HG03064 (cell line): Measurements from ENCODE around the gene SRA1.

ENCODE experiments used
- ATAC-seq: cut with Tn5 transposase; IDR thresholded peaks from one replicate; pipeline ENCODE4 v1.9.1; 2021; ENCODE audit warnings: low read depth; ENCODE audit not compliant: unreplicated experiment

SRA1 gene

DNA sequence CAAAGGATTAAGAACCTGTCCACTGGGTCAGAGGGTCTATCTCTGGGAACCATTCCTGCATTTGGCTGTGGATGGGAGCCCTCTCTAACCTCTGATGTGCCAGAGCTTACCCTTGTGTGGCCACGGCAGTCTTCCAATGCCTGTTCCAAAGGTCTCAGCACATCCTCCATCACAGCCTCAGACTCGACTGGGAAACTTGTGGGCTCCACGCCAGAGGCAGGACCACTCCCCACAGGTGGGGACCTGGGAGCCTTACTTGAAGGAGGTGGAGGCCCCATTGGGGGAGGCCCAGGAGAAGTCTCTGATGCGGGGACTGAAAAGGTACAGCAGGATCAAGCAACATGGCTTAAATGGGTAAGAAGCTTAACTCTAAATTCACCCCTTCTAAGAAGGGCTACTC, 5.4 kb downstream of the SRA1 start:
- ATAC-seq = no peak

DNA sequence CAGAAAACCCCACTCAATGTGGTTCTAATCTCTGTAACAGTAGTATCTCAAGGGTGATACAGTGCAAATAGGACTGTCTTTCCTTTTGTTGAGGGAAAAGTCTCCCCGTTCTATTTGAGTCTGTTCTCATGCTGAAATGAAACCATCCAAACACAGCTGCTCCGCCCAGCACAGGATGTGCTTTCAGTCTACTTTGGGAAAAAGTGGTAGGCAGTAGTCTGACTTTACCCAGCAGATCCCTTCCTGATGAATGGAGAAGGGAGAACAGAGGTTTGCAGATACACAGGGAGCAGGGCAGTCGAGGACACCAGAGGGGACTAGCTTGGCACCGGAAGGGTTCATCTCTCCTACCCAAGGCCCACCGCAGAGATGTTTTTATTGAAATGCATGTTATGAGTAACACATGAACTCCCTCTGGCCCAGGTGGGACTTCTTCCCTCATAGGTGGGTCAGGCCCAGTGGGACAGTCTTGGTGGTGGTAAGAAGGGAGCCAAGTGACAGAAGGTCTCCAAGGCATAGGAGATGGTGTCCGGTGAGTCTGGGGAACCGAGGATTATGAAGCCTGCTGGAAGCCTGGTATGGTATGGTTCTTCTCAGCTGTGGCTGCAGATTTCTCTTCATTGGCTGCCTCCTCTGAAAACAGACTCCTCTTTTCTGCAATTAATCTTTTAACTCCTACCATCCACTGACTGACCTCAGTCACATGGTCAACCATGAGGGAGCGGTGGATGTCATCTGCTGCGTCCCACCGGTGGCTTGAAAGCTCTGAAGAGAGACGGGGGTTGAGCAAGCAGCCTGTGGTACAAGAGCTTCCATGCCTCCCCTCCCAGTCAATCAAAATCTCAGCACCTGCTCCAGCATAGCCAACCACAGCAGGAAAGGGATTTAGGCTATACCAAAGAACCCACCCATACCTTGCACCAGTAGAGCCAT, 6.9 kb downstream of the SRA1 start:
- no peak for ATAC-seq

DNA sequence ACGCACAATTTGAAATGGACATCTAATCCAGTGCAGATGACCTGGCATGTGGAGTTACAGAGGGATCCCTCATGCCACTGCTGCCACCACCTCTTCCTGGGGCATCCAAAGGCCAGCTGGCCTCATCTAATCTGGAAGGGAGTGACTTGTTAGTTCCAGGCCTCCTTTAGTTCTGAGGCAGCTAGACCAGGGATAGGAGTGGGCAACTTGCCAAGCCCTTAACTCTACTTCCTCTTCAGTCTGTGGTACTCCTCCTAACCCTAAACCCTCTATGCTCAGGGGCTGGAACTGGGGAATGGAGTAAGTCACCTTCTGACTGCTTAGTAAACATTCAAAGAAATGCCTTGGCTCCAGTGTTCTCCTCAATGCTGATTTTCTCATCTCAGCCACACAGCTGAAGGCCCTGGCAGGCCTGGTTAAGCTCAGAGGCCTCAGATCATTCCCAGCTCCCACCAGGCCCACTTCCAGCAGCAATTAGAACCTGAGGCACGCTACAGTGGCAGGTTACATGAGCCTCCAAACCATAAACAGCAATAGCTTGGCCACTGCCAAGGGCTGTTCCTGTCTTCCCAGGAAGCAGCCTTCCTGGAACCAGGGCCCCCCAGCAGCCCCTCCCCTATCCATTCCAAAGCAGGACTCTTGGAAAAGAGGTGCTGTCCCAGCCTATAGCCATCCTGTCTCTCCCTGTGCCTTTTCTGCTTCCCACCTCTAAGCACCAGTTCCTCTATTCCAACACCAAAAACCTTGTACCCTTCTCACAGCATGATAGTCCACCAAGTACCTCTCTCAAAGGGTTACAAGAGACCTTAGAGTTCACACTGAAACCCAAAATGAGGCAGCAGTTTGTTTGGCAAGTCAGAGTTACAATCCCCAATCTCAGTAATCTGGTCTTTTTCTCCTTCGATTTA, 7.8 kb downstream of the SRA1 start:
- ATAC-seq = no peak

DNA sequence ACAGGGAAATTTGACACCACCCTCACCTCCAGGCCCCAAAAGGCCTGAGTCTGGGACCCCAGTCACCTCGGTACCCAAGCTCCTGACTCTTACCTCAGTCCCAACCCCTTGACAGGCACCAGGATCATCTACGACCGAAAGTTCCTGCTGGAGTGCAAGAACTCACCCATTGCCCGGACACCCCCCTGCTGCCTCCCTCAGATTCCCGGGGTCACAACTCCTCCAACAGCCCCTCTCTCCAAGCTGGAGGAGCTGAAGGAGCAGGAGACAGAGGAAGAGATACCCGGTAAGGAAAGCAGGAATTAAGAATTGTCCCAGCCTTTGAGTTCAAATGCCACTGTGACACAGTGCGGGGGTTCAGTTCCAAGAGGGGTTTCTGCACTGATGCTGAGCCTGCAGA, 8.5 kb downstream of the SRA1 start:
- no peak for ATAC-seq

DNA sequence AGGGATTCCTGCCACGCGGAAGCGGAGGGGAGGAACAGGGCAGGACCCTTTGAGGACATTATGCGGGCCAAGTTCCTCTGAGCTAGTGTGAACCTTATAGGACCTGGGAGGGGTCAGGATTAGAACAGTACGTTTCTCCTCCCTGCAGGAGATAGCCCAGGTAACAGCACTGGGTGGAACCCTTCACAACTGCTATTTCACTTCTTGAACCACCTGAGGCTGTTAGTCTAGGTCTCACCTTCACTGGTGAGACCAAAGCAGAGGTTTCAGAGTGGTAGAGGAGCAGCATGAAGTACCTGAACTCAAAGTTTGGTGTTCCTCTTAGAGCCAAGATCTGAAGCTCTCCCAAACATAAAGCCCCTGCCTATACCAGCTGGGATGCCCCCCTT, 9.0 kb downstream of the SRA1 start:
- no peak for ATAC-seq

DNA sequence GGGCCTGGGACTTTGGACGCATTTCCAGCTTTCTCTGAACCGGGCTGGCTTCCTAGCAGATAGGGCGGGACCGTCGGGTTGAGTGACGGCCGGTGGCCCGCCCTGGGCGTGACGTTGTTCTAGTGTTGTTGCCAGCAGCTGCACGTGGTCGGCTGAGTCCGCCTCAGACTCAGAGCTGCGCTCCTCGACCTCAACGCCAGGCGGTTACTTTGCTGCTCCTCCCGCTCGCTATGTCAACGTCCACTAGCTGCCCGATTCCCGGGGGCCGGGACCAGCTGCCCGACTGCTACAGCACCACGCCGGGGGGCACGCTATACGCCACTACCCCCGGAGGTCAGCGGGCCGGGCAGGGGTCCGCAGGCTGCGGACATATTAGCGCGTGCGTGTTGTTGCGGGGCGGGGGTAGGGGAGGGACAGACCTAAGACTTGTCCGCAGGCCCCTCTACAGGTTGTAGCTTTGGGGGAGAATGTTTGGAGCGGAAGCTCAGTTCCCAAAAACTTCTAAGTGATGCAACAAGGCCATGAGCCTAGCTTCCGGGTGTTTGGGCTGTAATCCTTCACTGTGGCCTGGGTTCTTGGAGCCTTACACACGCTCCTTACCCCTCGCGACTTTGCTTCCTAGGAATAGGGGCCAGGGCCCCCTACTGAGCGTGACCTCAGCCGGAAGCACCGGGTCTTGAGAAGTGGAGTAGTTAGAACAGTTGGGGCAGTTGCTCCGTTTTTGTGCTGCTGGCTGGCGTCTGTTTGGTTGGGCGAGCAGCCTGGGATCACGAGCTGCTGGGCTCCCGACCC, 9.6 kb downstream of the SRA1 start, which contains the start of gene EIF4EBP3:
Gene EIF4EBP3, plus strand, starts transcription at position 155 of the 792 bp plus-strand sequence. Its CDS starts 76 bp downstream, at position 231.
- peak; percentile 97 for ATAC-seq

DNA sequence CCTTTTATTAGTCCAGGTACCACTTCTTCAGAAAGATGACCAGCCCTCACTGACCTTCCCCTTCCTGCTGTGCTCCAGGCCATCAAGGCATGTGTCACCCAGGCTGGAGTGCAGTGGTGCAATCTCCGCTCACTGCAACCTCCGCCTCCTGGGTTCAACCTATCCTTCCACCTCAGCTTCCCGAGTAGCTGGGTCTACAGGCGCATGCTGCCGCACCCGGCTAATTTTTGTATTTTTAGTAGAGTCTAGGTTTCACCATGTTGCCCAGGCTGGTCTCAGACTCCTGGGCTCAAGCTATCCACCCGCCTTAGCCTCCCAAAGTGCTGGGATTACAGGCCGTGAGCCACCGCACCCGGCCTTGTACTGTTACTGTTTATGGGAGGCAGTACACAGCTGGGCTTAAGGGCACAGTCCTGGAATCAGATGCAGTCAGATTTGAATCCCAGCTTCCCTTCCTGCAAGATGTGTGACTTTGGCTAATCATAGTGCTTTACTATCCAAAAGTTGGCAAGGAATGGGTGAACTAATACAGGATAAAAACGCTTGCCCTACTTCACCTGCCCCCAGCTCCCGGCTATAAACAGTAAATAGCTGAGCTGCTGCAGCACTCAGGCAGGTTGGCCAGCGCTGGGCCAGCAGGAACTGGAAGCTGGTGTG, 10.3 kb downstream of the SRA1 start:
- ATAC-seq = no peak

DNA sequence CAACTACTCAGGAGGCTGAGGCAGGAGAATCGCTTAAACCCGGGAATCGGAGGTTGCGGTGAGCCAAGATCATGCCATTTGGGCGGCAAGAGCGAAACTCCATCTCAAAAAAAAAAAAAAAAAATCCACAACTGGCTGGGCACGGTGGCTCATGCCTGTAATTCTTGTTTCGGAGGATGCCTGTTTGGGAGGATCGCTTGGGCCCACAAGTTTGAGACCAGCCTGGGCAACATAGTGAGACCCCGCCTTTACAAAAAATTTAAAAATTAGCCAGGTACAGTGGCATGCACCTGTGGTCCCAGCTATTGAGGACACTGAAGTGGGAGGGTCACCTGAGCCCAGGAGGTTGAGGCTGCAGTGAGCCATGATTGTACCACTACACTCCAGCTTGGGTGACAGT, 11.7 kb downstream of the SRA1 start:
- no peak for ATAC-seq

DNA sequence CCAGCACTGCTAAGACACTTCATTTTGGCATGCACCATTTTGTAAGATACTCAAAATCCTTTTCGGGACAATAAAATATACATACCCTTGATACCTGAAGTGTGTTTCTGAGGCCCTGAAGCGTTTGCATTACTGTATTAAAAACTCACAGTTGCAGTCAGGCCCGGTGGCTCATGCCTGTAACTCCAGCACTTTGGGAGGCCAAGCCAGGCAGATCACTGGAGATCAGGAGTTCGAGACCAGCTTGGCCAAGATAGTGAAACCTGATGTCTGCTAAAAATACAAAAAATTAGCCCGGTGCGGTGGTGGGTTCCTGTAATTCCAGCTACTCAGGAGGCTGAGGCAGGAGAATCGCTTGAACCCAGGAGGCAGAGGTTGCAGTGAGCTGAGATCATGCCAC, 12.3 kb downstream of the SRA1 start:
- ATAC-seq = no peak

DNA sequence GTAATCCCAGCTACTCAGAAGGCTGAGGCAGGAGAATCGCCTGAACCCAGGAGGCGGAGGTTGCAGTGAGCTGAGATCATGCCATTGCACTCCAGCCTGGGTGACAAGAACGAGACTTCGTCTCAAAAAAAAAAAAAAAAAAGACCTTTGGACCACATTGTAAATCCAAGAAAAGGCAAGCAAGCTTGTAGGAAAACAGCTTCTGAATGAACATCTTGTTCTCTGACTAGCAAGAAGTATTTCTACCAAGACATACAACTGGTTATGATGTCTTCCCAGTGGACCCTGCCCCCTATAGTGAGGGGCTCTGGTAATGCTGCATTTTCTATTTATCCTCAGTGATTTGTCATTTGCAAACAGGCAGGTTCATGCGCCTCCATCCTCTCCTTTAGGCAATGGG, 14.3 kb downstream of the SRA1 start:
- ATAC-seq = no peak

DNA sequence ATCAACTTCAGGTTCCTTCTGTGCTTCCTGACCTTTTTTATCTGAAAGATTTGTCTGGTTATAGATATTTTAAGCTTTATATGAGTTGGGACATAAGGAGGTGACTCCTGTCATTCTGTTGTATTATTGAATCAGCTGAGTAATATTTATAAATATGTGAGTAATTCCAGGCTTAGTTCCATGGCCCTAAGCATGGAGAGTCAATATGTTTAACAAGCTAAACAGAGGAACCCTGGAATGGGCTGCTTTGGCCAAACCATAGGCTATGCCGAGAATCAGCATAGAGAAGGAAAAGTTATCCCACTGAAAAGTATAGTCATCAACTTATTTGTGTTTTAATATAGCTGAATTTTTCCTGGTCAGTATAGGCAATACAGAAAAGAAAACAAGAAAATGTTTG, 17.0 kb downstream of the SRA1 start:
- ATAC-seq = no peak

DNA sequence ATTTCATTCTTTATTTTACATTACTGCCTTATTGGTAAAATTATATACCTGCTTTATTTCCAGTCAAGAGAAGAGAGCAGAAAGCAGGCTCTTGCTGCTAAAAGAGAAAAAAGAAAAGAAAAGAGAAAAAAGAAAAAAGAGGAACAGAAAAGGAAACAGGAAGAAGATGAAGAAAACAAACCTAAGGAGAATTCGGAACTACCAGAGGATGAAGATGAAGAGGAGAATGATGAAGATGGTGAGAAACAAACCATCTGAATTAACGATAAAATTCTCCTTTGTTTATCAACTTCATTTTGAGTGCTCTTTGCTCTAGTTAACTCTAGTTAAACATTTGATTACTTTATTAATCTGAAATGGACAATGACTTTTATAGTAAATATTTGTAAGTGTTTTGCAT, 33.3 kb downstream of the SRA1 start:
- ATAC-seq = no peak

DNA sequence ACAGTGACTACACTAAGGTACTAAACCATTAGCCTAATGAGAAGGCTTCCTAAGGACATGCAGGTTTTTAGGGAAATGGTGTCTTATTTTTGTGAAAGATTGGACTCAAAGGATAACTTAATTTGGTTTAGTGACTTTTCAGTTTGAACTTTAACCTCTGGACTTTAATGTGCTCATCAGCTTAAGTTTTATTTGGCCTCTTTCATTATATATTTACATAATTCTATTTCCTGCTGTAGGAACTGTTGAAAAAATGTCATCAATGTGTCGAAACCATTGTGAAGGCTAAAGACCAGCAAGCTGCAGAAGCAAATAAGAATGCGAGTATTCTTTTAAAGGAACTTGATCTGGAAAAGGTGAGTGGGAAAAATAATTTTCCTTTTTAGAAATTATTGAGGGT, 44.1 kb downstream of the SRA1 start:
- no peak for ATAC-seq

DNA sequence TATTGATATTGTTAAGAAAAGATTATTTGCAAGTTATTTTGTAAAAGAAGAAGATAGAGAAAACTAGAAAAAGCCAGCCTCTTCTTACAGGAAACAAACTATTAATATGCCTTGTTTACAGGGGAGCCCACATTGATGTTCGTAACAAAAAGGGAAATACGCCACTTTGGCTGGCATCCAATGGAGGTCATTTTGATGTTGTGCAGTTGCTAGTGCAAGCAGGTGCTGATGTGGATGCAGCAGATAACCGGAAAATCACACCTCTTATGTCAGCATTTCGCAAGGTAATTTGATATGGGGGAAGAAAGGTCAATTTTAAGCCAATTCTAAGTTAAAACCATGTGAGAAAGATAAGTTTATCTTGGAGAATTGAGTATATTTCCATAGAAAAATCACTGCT, 47.4 kb downstream of the SRA1 start:
- no peak for ATAC-seq

DNA sequence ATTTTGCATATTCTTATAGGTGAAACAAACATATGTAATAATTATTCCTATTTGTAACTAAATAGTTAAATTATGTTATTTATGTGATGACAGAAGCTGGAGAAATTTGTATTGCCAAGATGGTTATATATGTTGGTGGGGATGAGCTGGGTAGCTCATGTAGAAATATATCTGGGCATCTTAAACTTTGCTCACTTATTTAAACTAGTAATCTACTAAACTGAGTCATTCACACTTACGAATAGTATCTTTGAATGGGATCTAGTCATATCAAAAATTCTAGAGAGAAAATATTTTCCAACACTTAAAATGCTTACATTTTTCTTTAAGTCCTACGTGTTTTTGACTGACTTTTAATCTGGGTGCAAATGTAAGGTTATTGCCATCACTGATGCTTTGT, 54.4 kb downstream of the SRA1 start:
- ATAC-seq = no peak
